ENCODE data around the gene HMCN2.

Gene HMCN2

DNA sequence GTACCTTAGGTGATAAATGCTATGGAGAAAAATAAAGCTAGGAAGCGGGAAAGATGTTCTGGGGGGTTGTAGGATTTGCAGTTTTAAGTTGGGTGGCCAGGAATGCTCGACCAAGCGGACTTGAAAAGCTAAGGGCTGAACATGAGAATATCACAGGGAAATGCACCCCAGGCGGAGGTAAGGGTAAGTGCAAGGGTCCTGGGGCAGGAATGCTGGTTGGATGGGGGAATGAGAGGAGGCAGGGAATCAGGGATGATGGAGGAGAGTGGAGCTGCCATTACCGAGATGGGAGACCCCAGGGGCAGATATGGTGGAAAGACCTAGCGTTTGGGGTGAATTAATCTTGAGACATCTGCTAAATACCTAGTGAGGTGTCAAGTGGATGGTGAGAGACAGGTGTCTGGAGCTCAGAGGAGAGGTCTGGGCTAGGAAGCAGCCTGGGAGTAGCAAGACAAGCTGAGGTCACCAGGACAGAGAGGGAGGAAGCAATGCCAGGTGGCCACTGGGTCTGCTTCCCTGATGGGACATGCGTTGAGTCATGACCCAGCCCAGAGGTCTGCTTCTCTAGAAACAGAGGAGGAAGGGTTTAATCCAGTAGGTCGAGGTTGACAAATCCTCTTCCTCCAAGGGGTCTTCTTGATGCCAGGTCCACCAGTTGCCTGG is 101.5 kb downstream of the HMCN2 start:
- TF ChIP-seq, protein P1, sequence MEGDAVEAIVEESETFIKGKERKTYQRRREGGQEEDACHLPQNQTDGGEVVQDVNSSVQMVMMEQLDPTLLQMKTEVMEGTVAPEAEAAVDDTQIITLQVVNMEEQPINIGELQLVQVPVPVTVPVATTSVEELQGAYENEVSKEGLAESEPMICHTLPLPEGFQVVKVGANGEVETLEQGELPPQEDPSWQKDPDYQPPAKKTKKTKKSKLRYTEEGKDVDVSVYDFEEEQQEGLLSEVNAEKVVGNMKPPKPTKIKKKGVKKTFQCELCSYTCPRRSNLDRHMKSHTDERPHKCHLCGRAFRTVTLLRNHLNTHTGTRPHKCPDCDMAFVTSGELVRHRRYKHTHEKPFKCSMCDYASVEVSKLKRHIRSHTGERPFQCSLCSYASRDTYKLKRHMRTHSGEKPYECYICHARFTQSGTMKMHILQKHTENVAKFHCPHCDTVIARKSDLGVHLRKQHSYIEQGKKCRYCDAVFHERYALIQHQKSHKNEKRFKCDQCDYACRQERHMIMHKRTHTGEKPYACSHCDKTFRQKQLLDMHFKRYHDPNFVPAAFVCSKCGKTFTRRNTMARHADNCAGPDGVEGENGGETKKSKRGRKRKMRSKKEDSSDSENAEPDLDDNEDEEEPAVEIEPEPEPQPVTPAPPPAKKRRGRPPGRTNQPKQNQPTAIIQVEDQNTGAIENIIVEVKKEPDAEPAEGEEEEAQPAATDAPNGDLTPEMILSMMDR (conservative IDR thresholded peaks at IDR 0.05; ENCODE audit: low read length), result no peak
- no peak overlapping the region for H3K4me3 ChIP-seq (ENCODE audit: low read length)
- no peak for DNase-seq (ENCODE audit: low read depth)

DNA sequence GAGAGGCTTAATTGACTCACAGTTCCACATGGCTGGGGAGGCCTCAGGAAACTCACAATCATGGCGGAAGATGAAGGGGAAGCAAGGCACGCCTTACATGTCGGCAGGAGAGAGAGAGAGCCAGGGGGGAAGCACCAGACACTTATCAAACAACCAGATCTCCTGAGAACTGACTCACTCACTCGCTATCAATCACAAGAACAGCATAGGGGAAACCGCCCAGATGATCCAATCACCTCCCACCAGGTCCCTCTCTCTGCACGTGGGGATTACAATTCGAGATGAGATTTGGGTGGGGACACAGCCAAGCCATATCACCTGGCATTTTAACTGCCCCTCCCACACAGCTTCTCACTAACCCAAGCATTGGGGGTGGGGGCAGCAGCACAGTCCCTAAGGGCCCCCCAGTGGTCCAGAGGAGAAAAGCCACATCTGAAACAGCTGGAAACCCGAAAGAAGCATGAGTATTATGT is 103.1 kb downstream of the HMCN2 start:
- no peak overlapping the region for H3K4me3 ChIP-seq (ENCODE audit: low read length)
- TF ChIP-seq, protein P1 (conservative IDR thresholded peaks at IDR 0.05; ENCODE audit: low read length), result no peak
- no peak for DNase-seq (ENCODE audit: low read depth)

DNA sequence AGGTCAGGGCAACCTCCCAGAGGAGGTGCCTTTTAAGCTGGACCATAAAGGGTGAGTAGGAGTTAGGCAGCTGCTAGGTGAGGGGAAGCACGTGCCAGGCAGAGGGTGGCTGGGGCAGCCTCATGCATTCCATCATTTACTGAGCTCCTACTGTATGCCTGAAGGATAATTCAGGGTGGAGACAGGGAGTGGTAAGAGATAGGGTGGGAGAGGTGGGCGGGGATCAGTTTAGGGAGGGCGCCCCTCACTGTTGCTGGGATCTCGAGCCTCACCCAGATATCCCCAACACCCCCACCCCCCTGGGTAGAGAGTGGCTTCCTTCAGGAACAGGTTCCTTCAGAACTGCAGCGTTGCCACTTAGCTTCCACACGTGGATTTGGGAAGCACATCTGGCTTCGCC is 104.7 kb downstream of the HMCN2 start:
- no peak overlapping the region for H3K4me3 ChIP-seq (ENCODE audit: low read length)
- no peak for DNase-seq (ENCODE audit: low read depth)
- TF ChIP-seq, protein P1 (conservative IDR thresholded peaks at IDR 0.05; ENCODE audit: low read length), result no peak

DNA sequence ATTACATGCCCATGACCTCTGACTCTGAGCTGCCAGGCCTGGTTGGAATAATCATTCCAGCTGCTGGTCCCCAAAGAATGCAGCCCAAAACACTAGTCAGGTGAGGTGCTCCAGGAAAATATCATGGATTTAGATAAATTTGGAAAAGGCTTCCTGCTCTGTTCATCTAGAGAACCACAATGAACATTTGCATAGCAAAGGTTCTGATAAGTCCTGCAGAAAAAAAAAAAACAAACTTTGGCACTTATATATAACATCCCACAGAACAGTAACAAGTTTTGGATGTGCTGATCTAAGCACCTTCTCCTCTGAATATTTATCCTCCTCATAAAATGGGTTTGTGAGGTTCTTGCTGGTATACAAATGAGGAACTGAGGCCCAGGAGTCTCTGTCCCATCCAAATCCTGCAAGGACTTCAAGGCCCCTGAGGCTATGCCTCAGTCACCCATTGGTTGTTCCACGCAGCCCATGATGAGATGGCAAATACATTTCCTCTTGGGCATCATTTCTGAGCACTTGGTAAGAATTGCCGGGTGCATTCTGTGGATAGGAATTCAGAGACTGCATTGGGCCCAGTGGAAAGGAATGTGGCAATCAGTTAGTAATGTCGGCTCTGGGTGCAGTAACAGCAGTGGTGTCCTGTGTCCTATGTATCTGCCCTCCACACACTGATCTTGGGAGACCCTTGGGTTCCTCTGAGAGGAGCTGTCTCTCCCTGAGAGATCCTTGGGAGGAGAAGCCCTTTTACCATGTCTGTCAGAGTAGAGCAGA is 105.8 kb downstream of the HMCN2 start:
- peak; percentile 17 for DNase-seq (ENCODE audit: low read depth)
- TF ChIP-seq, protein P1 (conservative IDR thresholded peaks at IDR 0.05; ENCODE audit: low read length), result no peak
- H3K4me3 ChIP-seq (ENCODE audit: low read length), result no peak overlapping the region

DNA sequence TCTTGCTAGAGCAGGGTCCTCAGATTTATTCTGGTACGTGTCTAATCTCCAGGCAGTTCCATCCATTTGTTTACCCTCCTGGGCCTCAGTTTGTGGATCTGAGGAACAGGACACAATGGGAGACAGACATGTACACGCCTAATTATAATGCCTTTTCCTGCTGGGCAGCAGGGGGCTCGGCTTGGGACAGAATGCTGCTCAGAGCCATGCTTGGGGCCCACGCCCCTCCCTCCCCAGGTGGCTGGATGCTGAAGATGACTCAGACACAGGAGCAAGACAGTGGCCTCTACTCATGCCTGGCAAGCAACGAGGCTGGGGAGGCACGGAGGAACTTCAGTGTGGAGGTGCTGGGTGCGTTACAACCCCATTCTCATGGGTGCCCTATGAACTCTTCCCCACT is 106.5 kb downstream of the HMCN2 start:
- DNase-seq (ENCODE audit: low read depth), result no peak
- no peak overlapping the region for H3K4me3 ChIP-seq (ENCODE audit: low read length)
- TF ChIP-seq, protein P1 (conservative IDR thresholded peaks at IDR 0.05; ENCODE audit: low read length), result no peak

DNA sequence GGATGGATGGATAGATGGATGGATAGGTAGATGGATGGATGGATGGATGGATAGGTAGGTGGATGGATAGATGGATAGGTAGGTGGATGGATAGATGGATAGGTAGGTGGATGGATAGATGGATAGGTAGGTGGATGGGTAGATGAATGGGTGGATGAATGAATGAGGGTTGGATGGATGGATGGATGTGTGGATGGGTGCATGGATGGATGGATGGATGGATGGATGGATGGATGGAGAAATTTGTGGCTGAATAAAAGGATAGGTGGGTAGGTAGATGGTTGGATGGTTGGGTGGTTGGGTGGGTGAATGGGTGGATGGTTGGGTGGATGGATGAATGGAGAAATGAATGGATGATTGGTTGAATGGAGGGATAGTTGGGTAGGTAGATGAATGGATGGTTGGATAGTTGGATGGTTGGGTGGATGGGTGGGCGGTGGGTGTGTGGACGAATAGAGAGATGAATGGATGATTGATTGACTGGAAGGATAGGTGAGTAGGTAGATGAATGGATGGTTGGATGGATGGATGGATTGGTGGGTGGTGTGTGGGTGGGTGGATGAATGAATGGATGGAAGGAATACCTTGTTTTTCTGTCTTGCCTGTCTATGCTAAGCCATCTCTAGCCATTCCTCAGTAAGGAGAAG is 108.2 kb downstream of the HMCN2 start:
- DNase-seq (ENCODE audit: low read depth), result no peak
- H3K4me3 ChIP-seq (ENCODE audit: low read length), result no peak overlapping the region
- TF ChIP-seq, protein P1 (conservative IDR thresholded peaks at IDR 0.05; ENCODE audit: low read length), result no peak

Measured in AG10803 (cell line).